ENCODE data around the gene TDP1.

DNA sequence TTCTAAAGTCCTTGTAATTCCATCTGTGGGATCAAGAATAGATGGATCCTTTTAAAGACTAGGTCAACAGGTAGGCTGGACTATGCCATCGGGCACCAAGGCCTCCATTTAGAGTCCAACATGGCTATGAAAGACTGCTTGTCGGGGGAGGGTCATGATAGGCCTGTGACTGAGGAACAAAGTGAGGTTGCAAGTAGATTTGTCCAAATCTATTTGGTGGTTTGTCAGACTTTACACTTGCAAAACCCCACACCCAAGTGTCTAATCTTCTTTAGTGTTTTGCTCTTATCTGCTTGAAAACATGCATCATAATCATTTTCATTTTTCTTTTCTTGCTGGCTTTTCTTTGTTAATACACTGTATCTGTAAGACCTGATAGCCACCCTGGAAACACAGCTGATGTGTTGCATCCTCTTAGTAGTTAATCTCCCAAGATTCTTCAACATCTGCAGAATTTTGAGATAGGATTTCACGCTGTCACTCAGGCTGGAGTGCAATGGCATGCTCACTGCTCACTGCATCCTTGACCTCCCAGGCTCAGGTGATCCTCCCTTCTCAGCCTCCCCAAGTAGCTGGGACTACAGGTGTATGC lies 50.3 kb downstream of the TDP1 start:
- TF ChIP-seq POLR2AphosphoS5 (IDR thresholded peaks at IDR 0.05; ENCODE audit: control insufficient read depth, insufficient read depth, low read depth, low read length) (no peak), HCFC1 (IDR thresholded peaks at IDR 0.05; ENCODE audit: low read depth, low read length) (no peak), ESRRA (IDR thresholded peaks at IDR 0.05; ENCODE audit: borderline replicate concordance, low read depth) (no peak), GTF2F1 (IDR thresholded peaks at IDR 0.05; ENCODE audit: low read depth, low read length) (no peak), POLR2A (conservative IDR thresholded peaks at IDR 0.05) (no peak), NCOR1 (IDR thresholded peaks at IDR 0.05) (peak; percentile 69), ZBTB40 (IDR thresholded peaks at IDR 0.05) (no peak), ZBTB40 (CRISPR knock-in tag; IDR thresholded peaks at IDR 0.05) (no peak), NFIC (IDR thresholded peaks at IDR 0.05) (peak; percentile 61), GTF3C2 (IDR thresholded peaks at IDR 0.05; ENCODE audit: borderline replicate concordance, extremely low read depth, insufficient read length) (no peak), SMAD4 (CRISPR knock-in tag; conservative IDR thresholded peaks at IDR 0.05) (no peak)
- TF ChIP-seq, protein P1, sequence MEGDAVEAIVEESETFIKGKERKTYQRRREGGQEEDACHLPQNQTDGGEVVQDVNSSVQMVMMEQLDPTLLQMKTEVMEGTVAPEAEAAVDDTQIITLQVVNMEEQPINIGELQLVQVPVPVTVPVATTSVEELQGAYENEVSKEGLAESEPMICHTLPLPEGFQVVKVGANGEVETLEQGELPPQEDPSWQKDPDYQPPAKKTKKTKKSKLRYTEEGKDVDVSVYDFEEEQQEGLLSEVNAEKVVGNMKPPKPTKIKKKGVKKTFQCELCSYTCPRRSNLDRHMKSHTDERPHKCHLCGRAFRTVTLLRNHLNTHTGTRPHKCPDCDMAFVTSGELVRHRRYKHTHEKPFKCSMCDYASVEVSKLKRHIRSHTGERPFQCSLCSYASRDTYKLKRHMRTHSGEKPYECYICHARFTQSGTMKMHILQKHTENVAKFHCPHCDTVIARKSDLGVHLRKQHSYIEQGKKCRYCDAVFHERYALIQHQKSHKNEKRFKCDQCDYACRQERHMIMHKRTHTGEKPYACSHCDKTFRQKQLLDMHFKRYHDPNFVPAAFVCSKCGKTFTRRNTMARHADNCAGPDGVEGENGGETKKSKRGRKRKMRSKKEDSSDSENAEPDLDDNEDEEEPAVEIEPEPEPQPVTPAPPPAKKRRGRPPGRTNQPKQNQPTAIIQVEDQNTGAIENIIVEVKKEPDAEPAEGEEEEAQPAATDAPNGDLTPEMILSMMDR (IDR thresholded peaks at IDR 0.05 in 2 of 3, conservative IDR thresholded peaks at IDR 0.05 in 1 of 3; ENCODE audit: insufficient read depth in 2 of 3, low read depth in 1 of 3, low read length in 3 of 3): no peak
- TF ChIP-seq, protein P2, sequence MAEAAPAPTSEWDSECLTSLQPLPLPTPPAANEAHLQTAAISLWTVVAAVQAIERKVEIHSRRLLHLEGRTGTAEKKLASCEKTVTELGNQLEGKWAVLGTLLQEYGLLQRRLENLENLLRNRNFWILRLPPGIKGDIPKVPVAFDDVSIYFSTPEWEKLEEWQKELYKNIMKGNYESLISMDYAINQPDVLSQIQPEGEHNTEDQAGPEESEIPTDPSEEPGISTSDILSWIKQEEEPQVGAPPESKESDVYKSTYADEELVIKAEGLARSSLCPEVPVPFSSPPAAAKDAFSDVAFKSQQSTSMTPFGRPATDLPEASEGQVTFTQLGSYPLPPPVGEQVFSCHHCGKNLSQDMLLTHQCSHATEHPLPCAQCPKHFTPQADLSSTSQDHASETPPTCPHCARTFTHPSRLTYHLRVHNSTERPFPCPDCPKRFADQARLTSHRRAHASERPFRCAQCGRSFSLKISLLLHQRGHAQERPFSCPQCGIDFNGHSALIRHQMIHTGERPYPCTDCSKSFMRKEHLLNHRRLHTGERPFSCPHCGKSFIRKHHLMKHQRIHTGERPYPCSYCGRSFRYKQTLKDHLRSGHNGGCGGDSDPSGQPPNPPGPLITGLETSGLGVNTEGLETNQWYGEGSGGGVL (CRISPR knock-in tag; IDR thresholded peaks at IDR 0.05): no peak
